H1 (cell line): Measurements from ENCODE around the gene CLNS1A. TPM values are rescaled to one million over a fixed set of nuclear protein-coding genes. Genes with fewer than 3 reads are reported as not detected.

Experiments used
- CTCF ChIA-PET: fragments of 300-600 bp; sonication (Branson Sonifier 250); formaldehyde crosslinking; loops from one replicate; lab custom pipeline; 2021; ENCODE audit not compliant: partially characterized antibody; lab: Charles Lee
- POLR2A ChIA-PET: fragments of 300-600 bp; sonication (Branson Sonifier 250); formaldehyde crosslinking; loops from one replicate; lab custom pipeline; 2021; ENCODE audit warnings: inconsistent platforms; ENCODE audit not compliant: partially characterized antibody; lab: Charles Lee
- DNase-seq, 2 experiments: peaks; one replicate each; pipeline versions ENCODE4 v3.0.0 to v3.0.0-alpha.2; 2010 to 2022; ENCODE audit warnings: low spot score in 2 of 2, low read depth in 1 of 2, mixed read lengths in 1 of 2
- FAIRE-seq: peaks from 2 replicates; lab custom pipeline; 2011; peaks lifted over from hg19 to GRCh38; lab: Jason Lieb, UNC
- H2AFZ ChIP-seq: 2 replicates; pipeline ENCODE4 v1.8.1; 2012; ENCODE audit warnings: low read length, inconsistent platforms
- H2AK5ac ChIP-seq: 2 replicates; pipeline ENCODE4 v1.6.1; 2013; ENCODE audit warnings: low read depth, low read length
- H2BK120ac ChIP-seq: replicated peaks from 2 replicates; pipeline ENCODE3; 2013; ENCODE audit warnings: low read depth, low read length, inconsistent platforms
- H2BK12ac ChIP-seq: 2 replicates; pipeline ENCODE4 v1.6.1; 2013; ENCODE audit warnings: low read depth, low read length
- H2BK15ac ChIP-seq: 2 replicates; pipeline ENCODE4 v1.6.1; 2013; ENCODE audit warnings: low read length
- H2BK20ac ChIP-seq: 2 replicates; pipeline ENCODE4 v1.6.1; 2013; ENCODE audit warnings: low read length
- H2BK5ac ChIP-seq: 2 replicates; pipeline ENCODE4 v1.6.1; 2013; ENCODE audit warnings: low read depth, low read length
- H3K14ac ChIP-seq: 2 replicates; pipeline ENCODE4 v1.6.1; 2013; ENCODE audit warnings: inconsistent platforms; ENCODE audit not compliant: insufficient read length
- H3K18ac ChIP-seq: 2 replicates; pipeline ENCODE4 v1.6.1; 2013; ENCODE audit warnings: low read length; ENCODE audit errors: extremely low read depth
- H3K23ac ChIP-seq: 2 replicates; pipeline ENCODE4 v1.6.1; 2013; ENCODE audit warnings: inconsistent platforms; ENCODE audit not compliant: insufficient read length
- H3K23me2 ChIP-seq: 2 replicates; pipeline ENCODE4 v1.6.1; 2013; ENCODE audit warnings: low read depth, low read length
- H3K27ac ChIP-seq: 2 replicates; pipeline ENCODE4 v1.6.1; 2011; ENCODE audit warnings: low read depth, low read length, inconsistent platforms
- H3K27me3 ChIP-seq, 4 experiments: replicated peaks in 1 of 4; 1 replicate in 1 of 4; 2 replicates in 3 of 4; pipeline versions ENCODE4 v1.6.1 to v1.8.1; 2011 to 2013; ENCODE audit warnings: low read length in 3 of 4, mild to moderate bottlenecking in 3 of 4, inconsistent platforms in 2 of 4, mixed read lengths in 2 of 4, moderate library complexity in 1 of 4; ENCODE audit not compliant: control insufficient read depth in 3 of 4, insufficient read depth in 3 of 4; ENCODE audit errors: extremely low read depth in 1 of 4
- H3K36me3 ChIP-seq, 4 experiments: 2 replicates each; pipeline versions ENCODE4 v1.6.1 to v1.8.1; 2011 to 2013; ENCODE audit warnings: mild to moderate bottlenecking in 4 of 4, low read length in 3 of 4, moderate library complexity in 2 of 4, control low read depth in 1 of 4, inconsistent platforms in 1 of 4; ENCODE audit not compliant: insufficient read depth in 4 of 4, control insufficient read depth in 2 of 4
- H3K4ac ChIP-seq: replicated peaks from 2 replicates; pipeline ENCODE3; 2013; ENCODE audit warnings: low read length, low read depth, mixed read lengths, inconsistent platforms; ENCODE audit not compliant: insufficient read length
- H3K4me1 ChIP-seq, 4 experiments: replicated peaks in 1 of 4; 1 replicate in 1 of 4; 2 replicates in 3 of 4; pipeline versions ENCODE4 v1.6.1 to v1.8.1; 2011 to 2013; ENCODE audit warnings: low read length in 3 of 4, inconsistent platforms in 2 of 4, mixed read lengths in 1 of 4; ENCODE audit not compliant: insufficient read depth in 4 of 4, control insufficient read depth in 3 of 4
- H3K4me2 ChIP-seq, 2 experiments: 2 replicates each; pipeline versions ENCODE4 v1.6.1 to v1.8.1; 2011 to 2013; ENCODE audit warnings: low read depth in 2 of 2, low read length in 2 of 2, control low read depth in 1 of 2, inconsistent platforms in 1 of 2, mild to moderate bottlenecking in 1 of 2; ENCODE audit not compliant: insufficient read depth in 1 of 2
- H3K4me3 ChIP-seq, 4 experiments: fragments of 200-600, 300-600 bp in 1 of 4; sonication (generic), shearing (Covaris generic), sonication (Bioruptor Twin) in 1 of 4; 2 replicates each; pipeline versions ENCODE4 v1.5.1 to v1.8.1; 2011 to 2016; ENCODE audit warnings: low read length in 4 of 4, low read depth in 3 of 4, control low read depth in 2 of 4, inconsistent platforms in 2 of 4, mild to moderate bottlenecking in 2 of 4, mixed read lengths in 1 of 4, moderate library complexity in 1 of 4; ENCODE audit not compliant: insufficient read depth in 2 of 4; ENCODE audit errors: extremely low read depth in 1 of 4
- H3K56ac ChIP-seq: replicated peaks from 2 replicates; pipeline ENCODE3; 2013; ENCODE audit warnings: low read depth, mild to moderate bottlenecking, mixed read lengths, low read length, inconsistent platforms; ENCODE audit not compliant: insufficient read length
- H3K79me1 ChIP-seq: 2 replicates; pipeline ENCODE4 v1.6.1; 2013; ENCODE audit warnings: low read depth, low read length, control low read depth
- H3K79me2 ChIP-seq, 2 experiments: 2 replicates each; pipeline versions ENCODE4 v1.6.1 to v1.8.1; 2012 to 2013; ENCODE audit warnings: low read length in 2 of 2, mild to moderate bottlenecking in 2 of 2, inconsistent platforms in 1 of 2; ENCODE audit not compliant: insufficient read depth in 2 of 2, control insufficient read depth in 1 of 2
- H3K9ac ChIP-seq, 4 experiments: replicated peaks in 1 of 4; 1 replicate in 1 of 4; 2 replicates in 3 of 4; pipeline versions ENCODE4 v1.6.1 to v1.8.1; 2011 to 2013; ENCODE audit warnings: low read depth in 3 of 4, low read length in 3 of 4, control low read depth in 2 of 4, mild to moderate bottlenecking in 2 of 4, moderate library complexity in 2 of 4, inconsistent platforms in 1 of 4; ENCODE audit errors: extremely low read depth in 1 of 4
- H3K9me3 ChIP-seq, 2 experiments: 2 replicates each; pipeline versions ENCODE4 v1.6.1 to v1.8.1; 2012 to 2013; ENCODE audit warnings: mild to moderate bottlenecking in 2 of 2, moderate library complexity in 2 of 2, control low read depth in 1 of 2, inconsistent platforms in 1 of 2, low read depth in 1 of 2, low read length in 1 of 2, mixed read lengths in 1 of 2; ENCODE audit not compliant: insufficient read depth in 2 of 2
- H4K20me1 ChIP-seq, 2 experiments: replicated peaks in 1 of 2; 2 replicates each; pipeline versions ENCODE3 to v1.8.1; 2011 to 2013; ENCODE audit warnings: inconsistent platforms in 2 of 2, low read length in 2 of 2, mild to moderate bottlenecking in 1 of 2; ENCODE audit not compliant: insufficient read depth in 2 of 2, control insufficient read depth in 1 of 2
- H4K5ac ChIP-seq: 2 replicates; pipeline ENCODE4 v1.6.1; 2013; ENCODE audit warnings: low read length, low read depth, mixed read lengths, inconsistent platforms; ENCODE audit not compliant: insufficient read length
- H4K8ac ChIP-seq: 2 replicates; pipeline ENCODE4 v1.8.0; 2013; ENCODE audit warnings: mild to moderate bottlenecking, moderate library complexity, low read length, inconsistent platforms; ENCODE audit not compliant: insufficient read depth; ENCODE audit errors: extremely low read depth
- H4K91ac ChIP-seq: replicated peaks from 2 replicates; pipeline ENCODE3; 2013; ENCODE audit warnings: low read length, mixed read lengths, inconsistent platforms; ENCODE audit not compliant: insufficient read length
- CBX8 ChIP-seq: fragments of 300-800, 300-1000 bp; sonication (generic); IDR thresholded peaks from 2 replicates; pipeline ENCODE4 v1.7.1; 2016; ENCODE audit warnings: low read depth, low read length, borderline replicate concordance
- polyA plus RNA-seq, 7 experiments: library from polyadenylated mRNA; depleted of rRNA in 3 of 7; stranded (reverse) in 5 of 7; unstranded in 2 of 7; fragments of >200 nt in 5 of 7; fragments of 200-250 nt in 2 of 7; gene quantifications; 1 replicate in 5 of 7; 2 replicates in 1 of 7; 4 replicates in 1 of 7; pipeline versions ENCODE4 v1.2.1 to v1.2.3, GENCODE V29; 2011 to 2013; ENCODE audit warnings: missing spikeins in 2 of 7, mixed read lengths in 2 of 7
- total RNA-seq: library from RNA; stranded (reverse); fragmentation: NEBNext Ultra II Directional; extraction: Animal tissue kit (Norgen Biotek cat#: 25700); gene quantifications from 2 replicates; pipeline ENCODE4 v1.2.1, GENCODE V29; 2021

CLNS1A gene
- total and polyA plus RNA-seq, 2 of the 8 experiments (the other 6 are each of a cell fraction or from before 2014, with no cell fraction given) = 136 to 177 TPM

DNA sequence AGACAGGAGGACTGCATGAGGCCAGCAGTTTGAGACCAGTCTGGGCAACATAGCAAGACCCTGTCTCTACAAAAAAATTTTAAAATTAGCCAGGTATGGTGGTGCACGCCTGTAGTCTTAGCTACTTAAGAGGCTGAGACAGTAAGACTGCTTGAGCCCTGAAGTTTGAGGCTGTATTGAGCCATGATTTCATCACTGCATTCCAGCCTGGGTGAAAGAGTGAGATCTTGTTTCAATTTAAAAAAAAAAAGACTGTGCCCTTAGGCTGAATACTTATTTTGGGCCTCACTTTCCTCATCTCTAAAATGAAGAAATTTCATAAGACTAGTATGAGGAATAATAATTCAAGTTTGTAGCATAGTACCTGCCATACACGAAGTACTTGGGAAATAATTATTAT is 41.0 kb downstream of the CLNS1A start (continued):
- TF ChIP-seq CBX8 = no peak

DNA sequence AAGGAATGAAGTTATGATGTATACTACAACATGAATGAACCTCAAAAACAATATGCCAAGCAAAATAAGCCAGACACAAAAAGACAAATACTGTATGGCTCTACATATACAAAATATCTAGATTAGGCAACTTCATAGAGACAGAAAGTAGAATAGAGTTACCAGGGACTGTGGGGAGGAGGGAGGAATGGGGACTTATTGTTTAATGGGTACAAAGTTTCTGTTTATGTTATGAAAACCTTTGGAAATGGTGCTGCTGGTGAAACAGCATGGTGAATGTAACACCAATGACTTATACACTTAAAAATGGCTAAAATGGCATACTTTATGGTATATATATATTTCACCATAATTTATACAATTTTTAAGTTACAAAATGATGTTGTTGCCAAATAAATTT is 43.7 kb downstream of the CLNS1A start:
- Histone ChIP-seq H3K56ac (no peak overlapping the region), H4K20me1 (peaks cover 0 to 4% of the 10 kb centered on the region in 2 experiments), H3K4me2 (no peak overlapping the region), H3K23me2 (peaks cover 6% of the 10 kb centered on the region), H3K14ac (no peak overlapping the region), H3K79me2 (no peaks in the 10 kb centered on the region), H2BK120ac (no peak overlapping the region), H3K4ac (no peak overlapping the region), H3K4me1 (peaks cover 0 to 8% (median 4%) of the 10 kb centered on the region in 4 experiments; a peak in 5 of 7 replicates), H2BK20ac (no peak overlapping the region), H2AFZ (no peak overlapping the region), H3K36me3 (no peaks in the 10 kb centered on the region; a peak in 1 of 8 replicates), H3K27ac (no peak overlapping the region), H3K18ac (no peak overlapping the region), H3K9me3 (no peaks in the 10 kb centered on the region), H3K23ac (no peak overlapping the region), H3K9ac (no peak overlapping the region), H3K4me3 (no peak overlapping the region), H3K27me3 (peaks cover 0 to 4% (median 2%) of the 10 kb centered on the region in 4 experiments; a peak in 2 of 7 replicates), H2AK5ac (no peak overlapping the region), H4K8ac (no peak overlapping the region), H2BK12ac (no peak overlapping the region), H3K79me1 (no peaks in the 10 kb centered on the region), H2BK15ac (no peak overlapping the region), H4K91ac (no peak overlapping the region), H4K5ac (no peak overlapping the region), H2BK5ac (no peak overlapping the region)
- FAIRE-seq = no peak
- no peak for DNase-seq
- CTCF ChIA-PET = interaction anchor here (0.6 to 2.1 kb wide), 6 partner anchors 19 to 1144 kb away, joined by 3 to 7 read pairs (median 4); no protein-coding TSS in a partner anchor
- POLR2A ChIA-PET = interaction anchor here (1.6 kb wide), 1 partner anchor 123 kb away, joined by 4 read pairs; no protein-coding TSS in a partner anchor
